H1 (cell line): ENCODE measurements around the gene FAM184B.

ENCODE experiments used
- CEBPB ChIP-seq: IDR thresholded peaks from 2 replicates; pipeline ENCODE4 v1.6.1; 2012; ENCODE audit warnings: low read depth, low read length
- CHD2 ChIP-seq: IDR thresholded peaks from 2 replicates; pipeline ENCODE4 v1.6.1; 2012; ENCODE audit warnings: low read length, improper control_type of control experiment
- CTCF ChIP-seq, 3 experiments: IDR thresholded peaks; 1 replicate in 2 of 3; 2 replicates in 1 of 3; pipeline versions ENCODE4 v1.5.1 to v1.6.1; 2011; ENCODE audit warnings: low read length in 3 of 3, mild to moderate bottlenecking in 3 of 3, inconsistent platforms in 2 of 3, low read depth in 1 of 3, moderate library complexity in 1 of 3; ENCODE audit not compliant: insufficient read depth in 1 of 3; ENCODE audit errors: control extremely low read depth in 1 of 3
- EZH2 ChIP-seq: fragments of 200-600 bp; sonication (generic); IDR thresholded peaks from 2 replicates; pipeline ENCODE4 v1.7.1; 2012; ENCODE audit warnings: low read depth, mild to moderate bottlenecking, moderate library complexity, low read length, inconsistent platforms; ENCODE audit not compliant: severe bottlenecking
- GABPA ChIP-seq: IDR thresholded peaks from 2 replicates; pipeline ENCODE4 v1.6.1; 2011; ENCODE audit warnings: mild to moderate bottlenecking, low read length, moderate library complexity, borderline replicate concordance; ENCODE audit not compliant: insufficient read depth
- KDM4A ChIP-seq: IDR thresholded peaks from one replicate; pipeline ENCODE4 v1.7.1; 2012; ENCODE audit warnings: low read depth, mild to moderate bottlenecking, moderate library complexity, low read length, inconsistent platforms; ENCODE audit not compliant: severe bottlenecking
- POLR2A ChIP-seq, 2 experiments: IDR thresholded peaks; 1 replicate in 1 of 2; 2 replicates in 1 of 2; pipeline ENCODE4 v1.6.1; 2011; ENCODE audit warnings: low read depth in 2 of 2, low read length in 2 of 2, mild to moderate bottlenecking in 2 of 2; ENCODE audit errors: control extremely low read depth in 1 of 2
- POLR2AphosphoS5 ChIP-seq: IDR thresholded peaks from 2 replicates; pipeline ENCODE4 v1.6.1; 2011; ENCODE audit warnings: low read depth, low read length
- RAD21 ChIP-seq, 2 experiments: IDR thresholded peaks in 1 of 2; conservative IDR thresholded peaks in 1 of 2; 2 replicates each; pipeline ENCODE4 v1.6.1; 2011; ENCODE audit warnings: low read depth in 2 of 2, low read length in 2 of 2, improper control_type of control experiment in 1 of 2, inconsistent platforms in 1 of 2, mild to moderate bottlenecking in 1 of 2, moderate library complexity in 1 of 2
- SIRT6 ChIP-seq: IDR thresholded peaks from one replicate; pipeline ENCODE4 v1.7.1; 2012; ENCODE audit warnings: low read length, inconsistent platforms
- SP1 ChIP-seq: IDR thresholded peaks from 2 replicates; pipeline ENCODE4 v1.6.1; 2011; ENCODE audit warnings: low read depth, low read length
- SP4 ChIP-seq: IDR thresholded peaks from 2 replicates; pipeline ENCODE4 v1.6.1; 2012; ENCODE audit warnings: low read length, inconsistent platforms
- YY1 ChIP-seq: IDR thresholded peaks from 2 replicates; pipeline ENCODE4 v1.6.1; 2011; ENCODE audit warnings: low read depth, mild to moderate bottlenecking, low read length

DNA sequence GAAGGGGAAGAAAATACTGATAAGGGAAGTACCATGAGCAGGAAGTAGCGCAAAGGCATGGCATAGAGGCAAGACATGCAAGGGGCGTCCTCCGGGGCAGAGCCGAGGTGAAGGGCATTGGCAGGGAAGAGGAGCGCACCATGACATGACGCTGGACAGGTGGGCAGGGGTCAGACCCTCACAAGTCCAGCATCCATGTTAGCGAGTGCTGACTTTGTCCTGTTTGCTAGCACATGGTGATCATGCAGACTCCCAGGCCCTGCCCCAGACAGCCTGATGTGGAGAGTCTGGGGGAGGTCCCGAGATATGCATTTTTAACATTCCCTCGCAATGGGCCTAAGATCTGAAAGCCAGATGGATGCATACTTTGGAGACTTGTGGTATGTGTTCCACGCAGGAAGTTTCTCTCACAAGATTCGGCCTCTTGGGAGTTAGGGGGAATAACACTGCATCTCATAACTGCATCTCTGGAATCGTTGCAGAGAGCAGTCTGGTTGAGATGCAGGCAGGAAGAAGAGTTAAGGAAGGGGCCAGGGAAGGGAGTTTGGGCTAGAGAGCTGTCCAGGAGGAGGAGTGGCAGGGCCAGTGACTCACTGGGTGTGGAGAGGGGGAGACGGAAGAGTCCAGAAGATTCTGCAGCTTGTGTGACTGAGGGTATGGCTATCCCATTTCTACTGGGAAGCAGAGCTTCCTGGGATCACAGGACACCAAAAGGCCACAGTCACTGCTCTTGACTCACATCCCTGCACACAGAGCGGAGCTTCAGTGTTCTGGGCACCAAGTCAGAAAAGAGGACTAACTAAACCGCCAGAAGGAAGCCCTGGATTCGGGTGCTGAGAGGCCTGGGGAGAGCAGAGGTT is 59.7 kb downstream of the FAM184B start:
- no peak for TF ChIP-seq CTCF (IDR thresholded peaks at IDR 0.05; ENCODE audit: control extremely low read depth in 1 of 3, insufficient read depth in 1 of 3, low read depth in 1 of 3, low read length in 3 of 3)
- TF ChIP-seq EZH2 = no peak
- TF ChIP-seq YY1 = no peak
- no peak for TF ChIP-seq SP1
- no peak for TF ChIP-seq GABPA
- TF ChIP-seq POLR2AphosphoS5 = no peak
- TF ChIP-seq SP4 = no peak
- TF ChIP-seq KDM4A = no peak
- TF ChIP-seq CEBPB = no peak
- no peak for TF ChIP-seq POLR2A (IDR thresholded peaks at IDR 0.05; ENCODE audit: control extremely low read depth in 1 of 2, low read depth in 2 of 2, low read length in 2 of 2)
- no peak for TF ChIP-seq SIRT6
- TF ChIP-seq CHD2 = no peak
- no peak for TF ChIP-seq RAD21 (IDR thresholded peaks at IDR 0.05 in 1 of 2, conservative IDR thresholded peaks at IDR 0.05 in 1 of 2; ENCODE audit: low read depth in 2 of 2, low read length in 2 of 2)
